ENCODE results near the gene CRYBA2. TPM values are rescaled to one million over a fixed set of nuclear protein-coding genes. Genes with fewer than 3 reads are reported as not detected.

The CRYBA2 gene
- total RNA-seq, 1 donor from 2014 or later: not detected

GRCh38 chr2:218963601-218964000, 29.6 kb downstream of the CRYBA2 start:
- no peak for TF ChIP-seq CTCF (IDR thresholded peaks at IDR 0.05; ENCODE audit: unreplicated experiment)
- Mint-ChIP-seq H3K4me3 (peak overlapping the region; percentile 77), H3K27ac (peak overlapping the region; percentile 87), H3K27me3 (ENCODE audit: low read depth) (peaks cover 59% of the 10 kb centered on the region), H3K36me3 (no peaks in the 10 kb centered on the region), H3K4me1 (peaks cover 41% of the 10 kb centered on the region), H3K9me3 (no peaks in the 10 kb centered on the region)
- DNase-seq (ENCODE audit: low spot score in 2 of 2, unreplicated experiment in 2 of 2): no peak

- Mint-ChIP-seq H3K36me3 (no peaks in the 10 kb centered on the region), H3K9me3 (no peaks in the 10 kb centered on the region), H3K4me3 (peak overlapping the region; percentile 77), H3K27me3 (ENCODE audit: low read depth) (peaks cover 60% of the 10 kb centered on the region), H3K27ac (peak overlapping the region; percentile 87), H3K4me1 (peaks cover 41% of the 10 kb centered on the region)
- peak; percentile 83 to 95 for DNase-seq (ENCODE audit: low spot score in 2 of 2, unreplicated experiment in 2 of 2)
- TF ChIP-seq CTCF (IDR thresholded peaks at IDR 0.05; ENCODE audit: unreplicated experiment): no peak
Measured at GRCh38 chr2:218962859-218963492, 30.2 kb downstream of the CRYBA2 start.

- Mint-ChIP-seq H3K27me3 (ENCODE audit: low read depth) (peaks cover 61% of the 10 kb centered on the region), H3K4me1 (peaks cover 41% of the 10 kb centered on the region), H3K36me3 (no peaks in the 10 kb centered on the region), H3K27ac (no peak overlapping the region), H3K4me3 (peak overlapping the region; percentile 77), H3K9me3 (no peaks in the 10 kb centered on the region)
- no peak for TF ChIP-seq CTCF (IDR thresholded peaks at IDR 0.05; ENCODE audit: unreplicated experiment)
- DNase-seq (ENCODE audit: low spot score in 2 of 2, unreplicated experiment in 2 of 2): no peak
Measured at GRCh38 chr2:218961651-218962570, 31.3 kb downstream of the CRYBA2 start.

- TF ChIP-seq CTCF (IDR thresholded peaks at IDR 0.05; ENCODE audit: unreplicated experiment): no peak
- Mint-ChIP-seq H3K27ac (no peak overlapping the region), H3K4me1 (peaks cover 41% of the 10 kb centered on the region), H3K9me3 (no peaks in the 10 kb centered on the region), H3K36me3 (no peaks in the 10 kb centered on the region), H3K4me3 (peak overlapping the region; percentile 52), H3K27me3 (ENCODE audit: low read depth) (peaks cover 62% of the 10 kb centered on the region)
- no peak for DNase-seq (ENCODE audit: low spot score in 2 of 2, unreplicated experiment in 2 of 2)
Measured at GRCh38 chr2:218961229-218961628, 32.0 kb downstream of the CRYBA2 start.

- DNase-seq (ENCODE audit: low spot score in 2 of 2, unreplicated experiment in 2 of 2): no peak
- peaks cover 68% of the 10 kb centered on the region for H3K27me3 Mint-ChIP-seq (ENCODE audit: low read depth)
- H3K4me3 Mint-ChIP-seq: peak overlapping the region; percentile 67
- H3K4me1 Mint-ChIP-seq: peaks cover 41% of the 10 kb centered on the region
- TF ChIP-seq CTCF (IDR thresholded peaks at IDR 0.05; ENCODE audit: unreplicated experiment): no peak
- no peaks in the 10 kb centered on the region for H3K36me3 Mint-ChIP-seq
- H3K27ac Mint-ChIP-seq: no peak overlapping the region
- H3K9me3 Mint-ChIP-seq: no peaks in the 10 kb centered on the region
Measured at GRCh38 chr2:218960309-218961165, 32.7 kb downstream of the CRYBA2 start.
